Liver (tissue), 9 donors: ENCODE measurements around the gene RFLNA. TPM values are rescaled to one million over a fixed set of nuclear protein-coding genes. Genes with fewer than 3 reads are reported as not detected.
"Not testable (repeated sequence)": the region's sequence is repeated elsewhere in the genome, so short reads cannot be mapped to it uniquely, and the experiment has no call there.

Experiments used
- DNase-seq: peaks from one replicate; pipeline ENCODE4 v3.0.0-alpha.2; 2017; ENCODE audit warnings: low spot score
- H3K27ac ChIP-seq, 2 donors: one replicate each; pipeline ENCODE4 v1.7.0; 2013; ENCODE audit warnings: inconsistent platforms in 2 of 2, low read length in 2 of 2, control low read depth in 1 of 2, low read depth in 1 of 2, mild to moderate bottlenecking in 1 of 2
- H3K27me3 ChIP-seq, 4 donors: one replicate each; pipeline versions ENCODE4 v1.6.1 to v1.7.0; 2013; ENCODE audit warnings: low read length in 3 of 4, inconsistent platforms in 1 of 4, mild to moderate bottlenecking in 1 of 4, moderate library complexity in 1 of 4; ENCODE audit not compliant: control insufficient read depth in 4 of 4, insufficient read depth in 4 of 4
- H3K36me3 ChIP-seq, 4 donors: one replicate each; pipeline versions ENCODE4 v1.6.1 to v1.7.0; 2013; ENCODE audit warnings: low read length in 3 of 4, mild to moderate bottlenecking in 3 of 4, low read depth in 1 of 4, moderate library complexity in 1 of 4; ENCODE audit not compliant: control insufficient read depth in 4 of 4, insufficient read depth in 3 of 4
- H3K4me1 ChIP-seq, 4 donors: one replicate each; pipeline versions ENCODE4 v1.6.1 to v1.7.0; 2013; ENCODE audit warnings: low read length in 3 of 4, mild to moderate bottlenecking in 3 of 4, moderate library complexity in 1 of 4; ENCODE audit not compliant: control insufficient read depth in 4 of 4, insufficient read depth in 4 of 4
- H3K4me3 ChIP-seq, 3 donors: one replicate each; pipeline versions ENCODE4 v1.6.1 to v1.7.0; 2013; ENCODE audit warnings: low read length in 3 of 3, control low read depth in 1 of 3, low read depth in 1 of 3, mild to moderate bottlenecking in 1 of 3
- H3K9ac ChIP-seq, 2 donors: one replicate each; pipeline ENCODE4 v1.7.0; 2013; ENCODE audit warnings: low read length in 2 of 2, mild to moderate bottlenecking in 2 of 2, moderate library complexity in 2 of 2, control low read depth in 1 of 2, low read depth in 1 of 2
- H3K9me3 ChIP-seq, 4 donors: one replicate each; pipeline versions ENCODE4 v1.6.1 to v1.7.0; 2013; ENCODE audit warnings: low read length in 3 of 4; ENCODE audit not compliant: control insufficient read depth in 4 of 4
- ATF3 ChIP-seq: IDR thresholded peaks from 2 replicates; pipeline ENCODE4 v1.6.1; 2016; ENCODE audit warnings: antibody characterized with exemption
- CTCF ChIP-seq: fragments of 150-350 bp; IDR thresholded peaks from 2 replicates; pipeline ENCODE4 v1.5.1; 2017; ENCODE audit warnings: improper control_type of control experiment, low read depth, low read length; ENCODE audit not compliant: missing input control
- FOXA1 ChIP-seq: IDR thresholded peaks from 2 replicates; pipeline ENCODE4 v1.6.1; 2016; ENCODE audit warnings: antibody characterized with exemption
- HNF4A ChIP-seq, 2 donors: conservative IDR thresholded peaks; 2 replicates each; pipeline ENCODE4 v1.6.1; 2016; ENCODE audit warnings: antibody characterized with exemption in 2 of 2, mild to moderate bottlenecking in 2 of 2
- HNF4G ChIP-seq: IDR thresholded peaks from 2 replicates; pipeline ENCODE4 v1.6.1; 2016; ENCODE audit warnings: antibody characterized with exemption
- JUND ChIP-seq, 2 donors: IDR thresholded peaks; 2 replicates each; pipeline ENCODE4 v1.6.1; 2016; ENCODE audit warnings: antibody characterized with exemption in 2 of 2
- MAX ChIP-seq: IDR thresholded peaks from 2 replicates; pipeline ENCODE4 v1.6.1; 2016; ENCODE audit warnings: antibody characterized with exemption
- NR2F2 ChIP-seq: IDR thresholded peaks from 2 replicates; pipeline ENCODE4 v1.6.1; 2016; ENCODE audit warnings: antibody characterized with exemption
- RAD21 ChIP-seq, 2 donors: IDR thresholded peaks; 2 replicates each; pipeline ENCODE4 v1.6.1; 2016; ENCODE audit warnings: antibody characterized with exemption in 2 of 2, mild to moderate bottlenecking in 2 of 2
- RXRA ChIP-seq, 2 donors: IDR thresholded peaks; 2 replicates each; pipeline ENCODE4 v1.6.1; 2017 to 2018; ENCODE audit warnings: antibody characterized with exemption in 2 of 2, mild to moderate bottlenecking in 1 of 2
- SP1 ChIP-seq: IDR thresholded peaks from 2 replicates; pipeline ENCODE4 v1.6.1; 2018; ENCODE audit warnings: antibody characterized with exemption, mild to moderate bottlenecking
- TAF1 ChIP-seq: conservative IDR thresholded peaks from 2 replicates; pipeline ENCODE4 v1.6.1; 2016; ENCODE audit warnings: antibody characterized with exemption, mild to moderate bottlenecking
- YY1 ChIP-seq: IDR thresholded peaks from 2 replicates; pipeline ENCODE4 v1.6.1; 2016; ENCODE audit warnings: antibody characterized with exemption, mild to moderate bottlenecking
- ZBTB33 ChIP-seq: IDR thresholded peaks from 2 replicates; pipeline ENCODE4 v1.6.1; 2016; ENCODE audit warnings: antibody characterized with exemption
- WGBS: extraction: QIAGEN DNeasy Blood & Tissue Kit; methylation state at CpG from one replicate; pipeline ENCODE4 v1.1.7; 2013; 5-methylcytosine and 5-hydroxymethylcytosine counted together
- polyA plus RNA-seq, 2 donors: library from polyadenylated mRNA; stranded (reverse) in 1 of 2; unstranded in 1 of 2; fragments of 200-250 nt in 1 of 2; fragments of >200 nt in 1 of 2; fragmentation: Nextera tagmentation in 1 of 2; extraction: Ambion mirVana in 1 of 2; gene quantifications; one replicate each; pipeline versions ENCODE4 v1.2.1 to v1.2.3, GENCODE V29; 2013 to 2015
- total RNA-seq, 2 donors: library from RNA; depleted of rRNA; stranded (reverse); fragments of >200 nt; gene quantifications; one replicate each; pipeline ENCODE4 v1.2.3, GENCODE V29; 2014
- donor health status: healthy.
- donor health status: healthy.
- donor health status: healthy.
- donor health status: healthy.
- donor health status: healthy.

RFLNA gene
- total and polyA plus RNA-seq, 4 donors: 0.05 TPM; not detected in 2

- TF ChIP-seq CTCF: no peak
- TF ChIP-seq SP1: no peak
Observed at GRCh38 chr12:124321556-124322270, 26.8 kb downstream of the RFLNA start (continued).

GRCh38 chr12:124322271-124322998, 27.5 kb downstream of the RFLNA start:
- Histone ChIP-seq H3K9ac (no peak overlapping the region), H3K4me3 (no peak overlapping the region), H3K4me1 (no peaks in the 10 kb centered on the region), H3K9me3 (peaks cover 2 to 11% (median 8%) of the 10 kb centered on the region in 4 donors), H3K36me3 (peaks cover 2 to 30% (median 15%) of the 10 kb centered on the region in 4 donors), H3K27me3 (no peaks in the 10 kb centered on the region), H3K27ac (no peak overlapping the region)
- no peak for DNase-seq
- 90% methylated on average over 10 of the region's 10 CpGs for whole genome bisulfite sequencing
- no peak for TF ChIP-seq NR2F2
- no peak for TF ChIP-seq RAD21 (IDR thresholded peaks at IDR 0.05)

GRCh38 chr12:124322999-124323328, 28.1 kb downstream of the RFLNA start:
- Histone ChIP-seq H3K9me3 (peaks cover 2 to 11% (median 8%) of the 10 kb centered on the region in 4 donors), H3K36me3 (peaks cover 2 to 30% (median 15%) of the 10 kb centered on the region in 4 donors)
- not testable (repeated sequence) for H3K27me3 ChIP-seq, H3K4me3 ChIP-seq, H3K9ac ChIP-seq, H3K4me1 ChIP-seq, H3K27ac ChIP-seq, DNase-seq
- 99% methylated on average over 1 of the region's 1 CpG for WGBS

GRCh38 chr12:124323771-124324530, 29.1 kb downstream of the RFLNA start:
- DNase-seq: no peak
- Histone ChIP-seq H3K4me3 (no peak overlapping the region), H3K9ac (no peak overlapping the region), H3K9me3 (peaks cover 2 to 11% (median 8%) of the 10 kb centered on the region in 4 donors), H3K27me3 (no peaks in the 10 kb centered on the region), H3K36me3 (peaks cover 4 to 37% (median 21%) of the 10 kb centered on the region in 4 donors), H3K4me1 (no peaks in the 10 kb centered on the region), H3K27ac (no peak overlapping the region)
- TF ChIP-seq MAX: no peak
- TF ChIP-seq ATF3: no peak
- no peak for TF ChIP-seq HNF4A (conservative IDR thresholded peaks at IDR 0.05)
- no peak for TF ChIP-seq TAF1
- no peak for TF ChIP-seq RAD21 (IDR thresholded peaks at IDR 0.05)
- no peak for TF ChIP-seq JUND (IDR thresholded peaks at IDR 0.05)
- no peak for TF ChIP-seq RXRA (IDR thresholded peaks at IDR 0.05)
- TF ChIP-seq ZBTB33: no peak
- no peak for TF ChIP-seq FOXA1
- no peak for TF ChIP-seq HNF4G
- no peak for TF ChIP-seq YY1
- WGBS: 98% methylated on average over 11 of the region's 11 CpGs
